ENCODE data around the gene RBKS. TPM values are rescaled to one million over a fixed set of nuclear protein-coding genes. Genes with fewer than 3 reads are reported as not detected.

The RBKS gene
- polyA plus RNA-seq, 1 donor: 1.1 TPM

- no peak for DNase-seq (ENCODE audit: low read depth)
Observed at GRCh38 chr2:27831279-27832050, 58.7 kb downstream of the RBKS start.

- DNase-seq (ENCODE audit: low read depth): no peak
Observed at GRCh38 chr2:27830656-27831055, 59.5 kb downstream of the RBKS start.

GRCh38 chr2:27829791-27830190 is 60.4 kb downstream of the RBKS start:
- DNase-seq (ENCODE audit: low read depth): no peak

GRCh38 chr2:27828305-27828704 is 61.9 kb downstream of the RBKS start:
- DNase-seq (ENCODE audit: low read depth): no peak

- DNase-seq (ENCODE audit: low read depth): no peak
Observed at GRCh38 chr2:27824401-27824800, 65.8 kb downstream of the RBKS start.

GRCh38 chr2:27823569-27823968 is 66.6 kb downstream of the RBKS start:
- DNase-seq (ENCODE audit: low read depth): no peak

GRCh38 chr2:27823135-27823534 is 67.1 kb downstream of the RBKS start:
- no peak for DNase-seq (ENCODE audit: low read depth)

- no peak for DNase-seq (ENCODE audit: low read depth)
Observed at GRCh38 chr2:27822049-27822448, 68.1 kb downstream of the RBKS start.

- no peak for DNase-seq (ENCODE audit: low read depth)
Observed at GRCh38 chr2:27815860-27816438, 74.2 kb downstream of the RBKS start.

GRCh38 chr2:27814758-27815157 is 75.4 kb downstream of the RBKS start:
- DNase-seq (ENCODE audit: low read depth): no peak

GRCh38 chr2:27811768-27812167 is 78.4 kb downstream of the RBKS start:
- no peak for DNase-seq (ENCODE audit: low read depth)

GRCh38 chr2:27810455-27810854 is 79.7 kb downstream of the RBKS start:
- no peak for DNase-seq (ENCODE audit: low read depth)

- no peak for DNase-seq (ENCODE audit: low read depth)
Observed at GRCh38 chr2:27809761-27810241, 80.4 kb downstream of the RBKS start.

GRCh38 chr2:27808984-27809383 is 81.2 kb downstream of the RBKS start:
- DNase-seq (ENCODE audit: low read depth): no peak

- DNase-seq (ENCODE audit: low read depth): no peak
Observed at GRCh38 chr2:27808418-27808817, 81.8 kb downstream of the RBKS start.

- DNase-seq (ENCODE audit: low read depth): no peak
Observed at GRCh38 chr2:27807476-27807875, 82.7 kb downstream of the RBKS start.

- DNase-seq (ENCODE audit: low read depth): no peak
Observed at GRCh38 chr2:27806311-27807059, 83.7 kb downstream of the RBKS start.

- no peak for DNase-seq (ENCODE audit: low read depth)
Observed at GRCh38 chr2:27805180-27805579, 85.0 kb downstream of the RBKS start.

- no peak for DNase-seq (ENCODE audit: low read depth)
Observed at GRCh38 chr2:27804146-27804545, 86.0 kb downstream of the RBKS start.

- DNase-seq (ENCODE audit: low read depth): no peak
Observed at GRCh38 chr2:27803046-27803445, 87.1 kb downstream of the RBKS start.

GRCh38 chr2:27802547-27802946 is 87.6 kb downstream of the RBKS start:
- no peak for DNase-seq (ENCODE audit: low read depth)

- DNase-seq (ENCODE audit: low read depth): no peak
Observed at GRCh38 chr2:27800856-27801255, 89.3 kb downstream of the RBKS start.

- no peak for DNase-seq (ENCODE audit: low read depth)
Observed at GRCh38 chr2:27799646-27800010, 90.6 kb downstream of the RBKS start.

All from forelimb muscle (tissue), 1 donor.